Brain microvascular endothelial cell (primary cell): ENCODE results near the gene CCDC183.
A peak's percentile ranks its signal among the peaks of the same experiment; 100 is the strongest.
"Not testable (repeated sequence)": the region's sequence is repeated elsewhere in the genome, so short reads cannot be mapped to it uniquely, and the experiment has no call there.

ENCODE experiments used
- DNase-seq: peaks from one replicate; pipeline ENCODE4 v3.0.0-alpha.2; 2020
- H3K27ac ChIP-seq: fragments of 250-450 bp; sonication (Bioruptor Pico); 2 replicates; pipeline ENCODE4 v1.5.1; 2020; ENCODE audit warnings: mild to moderate bottlenecking, moderate library complexity
- H3K27me3 ChIP-seq: fragments of 250-450 bp; sonication (Bioruptor Pico); replicated peaks from 2 replicates; pipeline ENCODE4 v1.5.1; 2020; ENCODE audit warnings: mild to moderate bottlenecking
- H3K36me3 ChIP-seq: fragments of 250-450 bp; sonication (Bioruptor Pico); replicated peaks from 2 replicates; pipeline ENCODE4 v1.5.1; 2020; ENCODE audit warnings: mild to moderate bottlenecking
- H3K4me3 ChIP-seq: 2 replicates; pipeline ENCODE4 v1.5.1; 2011; ENCODE audit warnings: low read depth, mild to moderate bottlenecking, control low read depth, low read length, moderate library complexity
- CTCF ChIP-seq: IDR thresholded peaks from 2 replicates; pipeline ENCODE4 v1.5.1; 2011; ENCODE audit warnings: low read depth, mild to moderate bottlenecking, moderate library complexity, low read length, control low read depth, inconsistent platforms; ENCODE audit errors: missing control alignments
- in situ Hi-C: cut with HindIII; loops from 2 replicates; pipeline ENCODE4 v1.10.0; 2017; ENCODE audit warnings: low sequenced_read_pairs, low pct_ligation_motif_present

Gene CCDC183

GRCh38 chr9:136795000-136795348, 1.2 kb upstream of the CCDC183 start:
- Histone ChIP-seq H3K4me3 (no peak overlapping the region), H3K27me3 (peaks cover 2% of the 10 kb centered on the region), H3K36me3 (peaks cover 9% of the 10 kb centered on the region), H3K27ac (no peak overlapping the region)
- no peak for DNase-seq
- in situ Hi-C loops: no loop called here
- no peak for TF ChIP-seq CTCF

- DNase-seq: peak; percentile 71
- H3K36me3 ChIP-seq, H3K27me3 ChIP-seq, in situ Hi-C loops, H3K27ac ChIP-seq, H3K4me3 ChIP-seq: not testable (repeated sequence)
Measured at GRCh38 chr9:136796775-136797347, 723 bp downstream of the CCDC183 start.

- TF ChIP-seq CTCF: no peak
- DNase-seq: no peak
- H3K27me3 ChIP-seq: peaks cover 2% of the 10 kb centered on the region
- no peak overlapping the region for H3K27ac ChIP-seq
- H3K36me3 ChIP-seq: no peaks in the 10 kb centered on the region
- in situ Hi-C loops: no loop called here
- H3K4me3 ChIP-seq: no peak overlapping the region
Measured at GRCh38 chr9:136798708-136799078, 2.6 kb downstream of the CCDC183 start.

GRCh38 chr9:136799079-136799853, 3.1 kb downstream of the CCDC183 start:
- H3K27ac ChIP-seq: no peak overlapping the region
- in situ Hi-C loops: no loop called here
- no peak for DNase-seq
- no peak overlapping the region for H3K4me3 ChIP-seq
- peaks cover 2% of the 10 kb centered on the region for H3K27me3 ChIP-seq
- no peaks in the 10 kb centered on the region for H3K36me3 ChIP-seq
- no peak for TF ChIP-seq CTCF

- in situ Hi-C loops: loop anchor here (25.0 kb wide), 1 partner anchor 237 kb away; the partner anchor contains the start of genes ABCA2, FUT7 and NPDC1
- TF ChIP-seq CTCF: no peak
- Histone ChIP-seq H3K4me3 (no peak overlapping the region), H3K27ac (no peak overlapping the region), H3K27me3 (peaks cover 2% of the 10 kb centered on the region), H3K36me3 (no peaks in the 10 kb centered on the region)
- DNase-seq: no peak
Measured at GRCh38 chr9:136799854-136800657, 3.9 kb downstream of the CCDC183 start.

- Histone ChIP-seq H3K27ac (no peak overlapping the region), H3K36me3 (no peaks in the 10 kb centered on the region), H3K4me3 (no peak overlapping the region), H3K27me3 (peaks cover 2% of the 10 kb centered on the region)
- TF ChIP-seq CTCF: no peak
- in situ Hi-C loops: loop anchor here (25.0 kb wide), 1 partner anchor 235 kb away; the partner anchor contains the start of genes ABCA2, FUT7 and NPDC1
- no peak for DNase-seq
Measured at GRCh38 chr9:136802321-136802720, 6.2 kb downstream of the CCDC183 start.

GRCh38 chr9:136803009-136803550, 6.9 kb downstream of the CCDC183 start:
- H3K27ac ChIP-seq, H3K27me3 ChIP-seq, H3K36me3 ChIP-seq, DNase-seq, H3K4me3 ChIP-seq: not testable (repeated sequence)
- in situ Hi-C loops: loop anchor here (25.0 kb wide), 1 partner anchor 234 kb away; the partner anchor contains the start of genes ABCA2, FUT7 and NPDC1
